Measurements from ENCODE around the gene TBRG4. TPM values are rescaled to one million over a fixed set of nuclear protein-coding genes. Genes with fewer than 3 reads are reported as not detected.

The TBRG4 gene
- total RNA-seq, 1 experiment from 2014 or later = 127 TPM

DNA sequence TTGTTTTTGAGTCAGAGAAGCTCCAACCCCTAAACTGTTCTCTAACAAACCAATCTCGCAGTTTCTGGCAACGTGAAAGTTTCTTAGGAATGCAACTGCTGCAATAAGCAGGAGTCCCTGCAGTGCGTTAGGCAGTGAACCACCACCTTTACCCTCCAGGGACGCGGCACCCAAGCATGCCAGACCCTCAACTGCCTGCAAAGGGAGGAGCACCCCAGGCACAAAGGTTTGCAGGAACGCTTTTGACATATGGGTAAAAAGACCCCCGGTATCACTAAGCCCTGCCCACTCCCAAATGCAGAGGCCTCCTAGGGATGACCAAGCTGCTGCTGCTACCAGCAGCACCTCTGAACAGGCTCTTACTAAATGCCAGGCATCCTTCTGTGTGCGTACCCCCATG lies 4.7 kb downstream of the TBRG4 start:
- Mint-ChIP-seq H3K4me1 (peaks cover 5 to 7% of the 10 kb centered on the region in 2 experiments), H3K36me3 (ENCODE audit: insufficient read depth in 1 of 3, low read depth in 3 of 3) (peaks cover 40 to 79% (median 75%) of the 10 kb centered on the region in 3 experiments; a peak in 6 of 7 replicates), H3K27ac (no peak overlapping the region; a peak in 1 of 7 replicates), H3K4me3 (no peak overlapping the region), H3K27me3 (ENCODE audit: low read depth) (no peaks in the 10 kb centered on the region), H3K9me3 (peaks cover 0 to 4% of the 10 kb centered on the region in 2 experiments; a peak in 1 of 5 replicates)
- H2AK5ac ChIP-seq (ENCODE audit: insufficient read length, low read length) = no peak overlapping the region
- no peak overlapping the region for H3K9ac ChIP-seq (ENCODE audit: extremely low read depth, insufficient read length, low read length)
- no peak overlapping the region for H2BK120ac ChIP-seq (ENCODE audit: low read depth, low read length, poor library complexity, severe bottlenecking)
- no peak overlapping the region for H3K14ac ChIP-seq (ENCODE audit: insufficient read depth, low read length)
- H4K5ac ChIP-seq (ENCODE audit: insufficient read length, low read depth, low read length) = no peak overlapping the region
- H3K9me3 ChIP-seq (ENCODE audit: control insufficient read depth, low read depth, low read length) = no peaks in the 10 kb centered on the region
- no peak overlapping the region for H2BK15ac ChIP-seq (ENCODE audit: low read depth, low read length)
- H3K79me2 ChIP-seq (ENCODE audit: insufficient read depth, low read length) = peaks cover 16% of the 10 kb centered on the region; the same call in 1 of the 2 replicates
- no peak overlapping the region for H3K23ac ChIP-seq (ENCODE audit: insufficient read length, low read depth, low read length)
- TF ChIP-seq, protein P1, sequence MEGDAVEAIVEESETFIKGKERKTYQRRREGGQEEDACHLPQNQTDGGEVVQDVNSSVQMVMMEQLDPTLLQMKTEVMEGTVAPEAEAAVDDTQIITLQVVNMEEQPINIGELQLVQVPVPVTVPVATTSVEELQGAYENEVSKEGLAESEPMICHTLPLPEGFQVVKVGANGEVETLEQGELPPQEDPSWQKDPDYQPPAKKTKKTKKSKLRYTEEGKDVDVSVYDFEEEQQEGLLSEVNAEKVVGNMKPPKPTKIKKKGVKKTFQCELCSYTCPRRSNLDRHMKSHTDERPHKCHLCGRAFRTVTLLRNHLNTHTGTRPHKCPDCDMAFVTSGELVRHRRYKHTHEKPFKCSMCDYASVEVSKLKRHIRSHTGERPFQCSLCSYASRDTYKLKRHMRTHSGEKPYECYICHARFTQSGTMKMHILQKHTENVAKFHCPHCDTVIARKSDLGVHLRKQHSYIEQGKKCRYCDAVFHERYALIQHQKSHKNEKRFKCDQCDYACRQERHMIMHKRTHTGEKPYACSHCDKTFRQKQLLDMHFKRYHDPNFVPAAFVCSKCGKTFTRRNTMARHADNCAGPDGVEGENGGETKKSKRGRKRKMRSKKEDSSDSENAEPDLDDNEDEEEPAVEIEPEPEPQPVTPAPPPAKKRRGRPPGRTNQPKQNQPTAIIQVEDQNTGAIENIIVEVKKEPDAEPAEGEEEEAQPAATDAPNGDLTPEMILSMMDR (conservative IDR thresholded peaks at IDR 0.05) = no peak
- no peak overlapping the region for H2AFZ ChIP-seq (ENCODE audit: low read length)
- no peak overlapping the region for H2BK20ac ChIP-seq (ENCODE audit: low read depth, low read length, poor library complexity, severe bottlenecking)
- peaks cover 10% of the 10 kb centered on the region for H3K79me1 ChIP-seq (ENCODE audit: insufficient read depth, low read depth, low read length, poor library complexity, severe bottlenecking)
- no peak overlapping the region for H3K27ac ChIP-seq (ENCODE audit: insufficient read length, low read depth, low read length)
- H3K18ac ChIP-seq (ENCODE audit: insufficient read length, low read depth, low read length) = no peak overlapping the region
- DNase-seq = no peak
- WGBS (ENCODE audit: extremely low coverage, insufficient read length, low lambda C conversion rate) = no CpG with 5 or more reads among the region's 8 CpGs
- H4K91ac ChIP-seq (ENCODE audit: insufficient read length, low read depth, low read length) = no peak overlapping the region
- no peaks in the 10 kb centered on the region for H3K27me3 ChIP-seq (ENCODE audit: insufficient read depth, low read length)
- no peaks in the 10 kb centered on the region for H3K23me2 ChIP-seq (ENCODE audit: insufficient read length, low read depth, low read length, poor library complexity, severe bottlenecking)
- no peaks in the 10 kb centered on the region for H4K20me1 ChIP-seq (ENCODE audit: control insufficient read depth, insufficient read depth, insufficient read length)
- H4K8ac ChIP-seq (replicated peaks; ENCODE audit: insufficient read length, low read depth, low read length) = no peak overlapping the region
- no peak overlapping the region for H2BK5ac ChIP-seq (ENCODE audit: insufficient read length, low read length)
- no peak overlapping the region for H3K4me2 ChIP-seq (ENCODE audit: insufficient read depth, insufficient read length, low read length)
- no peak overlapping the region for H2BK12ac ChIP-seq (ENCODE audit: insufficient read length, low read depth, low read length)
- H3K56ac ChIP-seq (ENCODE audit: insufficient read length, low read depth, low read length) = no peak overlapping the region
- H3K4ac ChIP-seq (ENCODE audit: low read depth, low read length) = no peak overlapping the region
- no peak overlapping the region for H3T11ph ChIP-seq (ENCODE audit: low read length)
- H3K4me1 ChIP-seq (ENCODE audit: insufficient read depth, low read length) = no peaks in the 10 kb centered on the region

Measured in H9 (cell line).